Occipital lobe (tissue), 2 donors: ENCODE measurements around the gene IKBKE. TPM values are rescaled to one million over a fixed set of nuclear protein-coding genes. Genes with fewer than 3 reads are reported as not detected.
A peak's percentile ranks its signal among the peaks of the same experiment; 100 is the strongest.

Source experiments
- DNase-seq: peaks from one replicate; lab custom pipeline; 2025; lab: John Stamatoyannopoulos, UW
- total RNA-seq: library from RNA; depleted of rRNA; stranded (reverse); fragments of >200 nt; gene quantifications from one replicate; pipeline ENCODE4 v1.2.3, GENCODE V29; 2014

Gene IKBKE
- total RNA-seq, 1 donor from 2014 or later = 1.1 TPM

- no peak for DNase-seq
These were observed 25.3 kb downstream of the IKBKE start for GRCh38 chr1:206495493-206496046.

GRCh38 chr1:206496131-206496793 is 26.0 kb downstream of the IKBKE start:
- DNase-seq = no peak

- DNase-seq = no peak
These were observed 27.1 kb downstream of the IKBKE start for GRCh38 chr1:206497363-206497762.

GRCh38 chr1:206497774-206498173 is 27.5 kb downstream of the IKBKE start:
- no peak for DNase-seq

GRCh38 chr1:206498685-206499084 is 28.4 kb downstream of the IKBKE start:
- DNase-seq = no peak

- DNase-seq = no peak
These were observed 29.8 kb downstream of the IKBKE start for GRCh38 chr1:206500046-206500445.

GRCh38 chr1:206501881-206502280 is 31.6 kb downstream of the IKBKE start:
- no peak for DNase-seq

- DNase-seq = no peak
These were observed 32.1 kb downstream of the IKBKE start for GRCh38 chr1:206502403-206502802.

- no peak for DNase-seq
These were observed 32.5 kb downstream of the IKBKE start for GRCh38 chr1:206502812-206503211.

GRCh38 chr1:206503591-206504362 is 33.5 kb downstream of the IKBKE start:
- DNase-seq = no peak

- no peak for DNase-seq
These were observed 34.1 kb downstream of the IKBKE start for GRCh38 chr1:206504363-206504713.

GRCh38 chr1:206505702-206506355 is 35.6 kb downstream of the IKBKE start:
- DNase-seq = no peak

GRCh38 chr1:206506405-206507283 is 36.4 kb downstream of the IKBKE start:
- DNase-seq = no peak

- peak; percentile 69 for DNase-seq
These were observed 37.2 kb downstream of the IKBKE start, which contains the start of gene RASSF5 for GRCh38 chr1:206507284-206508129. RASSF5 (plus strand) TSS chr1:206507531; CDS start chr1:206507603, 72 bp downstream.

- DNase-seq = no peak
These were observed 38.0 kb downstream of the IKBKE start for GRCh38 chr1:206508130-206508889.

GRCh38 chr1:206508956-206509355 is 38.7 kb downstream of the IKBKE start:
- no peak for DNase-seq

- DNase-seq = no peak
These were observed 39.5 kb downstream of the IKBKE start for GRCh38 chr1:206509612-206510257.

GRCh38 chr1:206510371-206510770 is 40.1 kb downstream of the IKBKE start:
- DNase-seq = no peak
